Measurements from ENCODE around the gene ART4.

The ART4 gene

DNA sequence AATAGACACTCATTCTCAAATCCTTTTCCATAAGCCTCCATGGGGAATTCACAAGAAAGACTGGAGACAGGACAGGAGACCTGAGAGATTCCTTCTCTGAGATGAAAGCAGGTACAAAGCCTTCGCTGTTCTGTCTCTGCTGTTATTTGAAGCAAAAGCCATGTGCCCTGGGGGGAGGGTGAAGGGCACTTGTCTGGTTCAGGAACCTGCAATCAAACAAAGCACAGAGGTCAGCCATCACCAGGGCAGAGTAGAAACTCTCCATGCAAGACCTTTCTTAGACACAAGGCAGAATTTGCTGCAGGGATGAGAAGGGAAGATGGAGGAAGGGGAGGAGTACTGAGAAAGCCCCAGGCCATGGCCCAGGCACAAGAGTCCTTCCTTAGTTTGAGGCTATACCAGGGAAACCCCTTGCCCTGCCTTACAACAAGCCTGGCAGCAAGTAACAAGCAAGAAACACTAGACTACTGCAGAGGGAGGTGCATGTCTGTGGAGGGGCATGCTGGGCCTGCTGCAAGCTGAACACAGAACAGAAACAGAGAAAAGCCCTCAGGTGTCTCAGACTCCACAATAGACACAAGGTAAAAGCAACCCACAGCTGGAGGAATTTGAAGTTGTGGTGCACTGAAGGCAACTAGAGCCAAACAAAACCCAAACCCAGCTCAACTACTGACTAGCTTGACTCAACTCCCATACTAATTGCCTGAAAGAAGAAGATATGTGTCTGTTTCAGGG, 7.8 kb upstream of the ART4 start:
- no peak for DNase-seq

- no peak for DNase-seq
Observed at GRCh38 chr12:14849661-14850060, 6.3 kb upstream of the ART4 start.

DNA sequence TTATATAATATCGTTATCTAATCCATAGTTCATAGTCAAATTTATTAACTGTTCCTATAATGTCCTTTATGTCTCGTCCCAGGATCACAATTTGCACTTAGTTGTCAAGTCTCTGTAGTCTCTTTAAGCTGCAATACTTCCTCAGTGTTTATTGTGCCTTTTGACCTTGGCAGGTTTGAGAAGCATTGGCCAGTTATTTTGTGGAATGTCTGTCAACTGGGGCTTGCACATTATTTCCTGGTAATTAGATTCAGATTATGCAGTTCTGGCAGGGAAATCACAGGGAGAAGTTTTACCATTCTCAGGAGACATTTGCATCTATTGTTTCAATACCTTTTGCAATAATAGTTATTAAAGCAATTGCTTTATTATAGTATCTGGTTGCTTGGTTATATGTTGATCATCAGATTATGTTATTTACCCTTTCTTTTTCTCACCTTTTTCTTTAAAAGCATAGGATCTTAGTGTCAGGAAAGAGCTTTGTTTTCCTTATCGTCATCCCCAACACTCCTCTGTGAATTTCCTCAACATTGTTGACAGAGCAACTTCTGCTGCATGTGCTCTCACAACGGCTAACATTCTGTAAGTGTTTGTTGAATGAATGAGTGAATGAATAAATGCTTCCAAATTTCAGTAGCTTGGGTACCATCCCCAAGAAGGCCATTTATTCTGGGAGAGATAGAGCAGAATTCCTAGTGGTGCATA, 3.7 kb upstream of the ART4 start:
- DNase-seq: no peak

DNA sequence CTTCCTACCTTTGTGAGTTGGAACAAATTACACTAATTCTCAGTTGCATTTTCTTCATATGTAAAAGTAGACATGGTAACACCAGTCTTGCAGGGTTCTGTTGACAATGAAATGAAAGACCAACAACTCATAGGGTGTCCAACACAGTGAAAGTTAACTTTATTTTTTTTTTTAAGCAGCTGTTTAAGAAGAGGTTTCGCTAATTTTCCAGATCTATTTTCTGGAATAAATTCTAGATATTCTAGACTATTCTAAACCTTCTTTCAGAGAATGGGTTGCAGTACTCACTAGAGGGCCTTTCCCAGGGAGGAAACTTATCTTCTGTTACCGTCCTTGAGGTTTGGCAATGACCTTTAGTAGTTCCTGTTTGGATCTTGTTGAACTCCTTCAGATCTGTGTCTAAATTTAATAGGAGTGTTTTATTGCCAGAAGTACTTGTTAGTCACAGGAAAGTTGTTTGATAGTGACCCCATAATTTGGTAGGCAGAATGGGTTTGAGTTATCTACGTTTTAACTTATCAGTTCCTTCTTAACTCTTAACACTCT, 2.8 kb upstream of the ART4 start:
- DNase-seq: peak; percentile 59 to 62

DNA sequence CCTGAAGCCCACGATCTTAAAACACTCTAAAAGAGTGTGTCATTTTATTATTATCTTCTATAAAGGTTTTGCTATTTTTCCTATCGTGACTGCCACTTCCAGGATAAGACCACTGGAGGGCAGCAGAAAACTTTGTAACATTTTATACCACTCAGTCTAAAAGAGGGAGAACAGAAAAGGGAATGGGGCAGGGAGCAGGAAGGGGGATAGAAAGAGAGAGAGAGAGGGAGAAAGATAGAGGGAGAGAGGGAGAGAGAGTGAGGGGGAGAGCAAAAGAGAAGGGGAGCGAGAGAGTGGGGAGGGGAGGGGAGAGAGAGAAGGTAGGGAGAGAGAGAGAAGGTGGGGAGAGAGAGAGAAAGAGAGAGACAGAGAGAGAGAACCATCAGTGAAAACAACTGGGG, 2.0 kb upstream of the ART4 start:
- DNase-seq: peak; percentile 25 to 63

- no peak for DNase-seq
Observed at GRCh38 chr12:14844401-14844800, 1.1 kb upstream of the ART4 start.

DNA sequence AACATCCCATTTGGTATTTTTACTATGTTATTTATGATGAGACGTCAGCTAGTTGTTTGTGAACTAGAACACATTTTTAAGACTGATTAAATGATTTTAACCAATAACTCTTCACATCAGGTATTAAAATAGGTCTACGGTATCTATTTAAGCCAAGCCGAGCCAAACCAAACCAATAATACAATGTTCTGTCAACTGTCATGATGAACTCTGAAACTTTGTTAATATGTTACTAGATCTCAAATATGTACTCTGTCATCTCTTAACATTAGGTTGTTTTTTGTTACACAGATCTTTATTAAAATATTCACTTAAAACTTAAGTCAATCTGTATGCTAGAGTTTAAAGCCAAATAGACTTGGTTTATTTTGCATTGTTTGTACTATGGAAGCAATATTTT, 1.0 kb downstream of the ART4 start:
- DNase-seq: no peak

DNA sequence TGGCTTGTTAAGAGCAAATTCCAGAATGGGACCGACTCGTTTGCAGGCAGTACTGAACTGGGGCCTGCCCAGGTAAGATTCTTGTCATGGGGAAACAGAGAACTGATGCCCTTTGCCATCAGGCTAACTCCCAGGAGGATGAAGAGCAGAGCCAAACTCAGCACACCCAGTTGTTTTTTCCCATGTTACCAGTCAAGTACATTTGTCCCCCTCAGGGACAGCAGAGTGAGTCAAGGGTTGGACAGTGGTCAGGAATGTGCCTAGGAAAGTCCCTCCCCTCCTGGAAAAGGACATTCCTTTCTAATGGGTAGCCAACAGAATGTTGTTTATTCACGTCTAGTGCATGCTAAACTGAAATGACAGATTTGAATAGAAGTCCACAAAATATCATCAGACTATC, 1.6 kb downstream of the ART4 start:
- no peak for DNase-seq

- no peak for DNase-seq
Observed at GRCh38 chr12:14840616-14841015, 2.7 kb downstream of the ART4 start.

GRCh38 chr12:14839262-14839661, 4.1 kb downstream of the ART4 start:
- DNase-seq: no peak

GRCh38 chr12:14836336-14837210, 6.8 kb downstream of the ART4 start:
- DNase-seq: no peak

DNA sequence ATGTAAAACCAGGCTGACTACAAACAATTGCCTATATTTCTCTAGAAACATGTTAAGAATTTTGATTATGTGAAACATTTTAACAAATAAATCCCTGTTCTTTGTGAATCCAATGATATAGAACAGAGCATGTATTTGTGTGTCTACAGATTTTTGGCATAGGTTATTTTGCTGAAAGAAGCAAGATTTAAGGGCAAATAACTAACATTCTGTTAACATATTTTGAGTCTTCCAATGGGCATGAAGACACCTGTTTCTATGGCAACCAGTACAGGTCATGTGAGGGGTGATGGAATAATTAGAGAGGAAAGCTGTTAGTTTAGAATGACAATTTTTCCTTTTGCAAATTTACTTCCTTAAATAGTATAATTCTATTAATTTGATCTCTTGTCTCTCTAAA, 8.8 kb downstream of the ART4 start:
- DNase-seq: no peak

- DNase-seq: no peak
Observed at GRCh38 chr12:14833952-14834351, 9.4 kb downstream of the ART4 start.

DNA sequence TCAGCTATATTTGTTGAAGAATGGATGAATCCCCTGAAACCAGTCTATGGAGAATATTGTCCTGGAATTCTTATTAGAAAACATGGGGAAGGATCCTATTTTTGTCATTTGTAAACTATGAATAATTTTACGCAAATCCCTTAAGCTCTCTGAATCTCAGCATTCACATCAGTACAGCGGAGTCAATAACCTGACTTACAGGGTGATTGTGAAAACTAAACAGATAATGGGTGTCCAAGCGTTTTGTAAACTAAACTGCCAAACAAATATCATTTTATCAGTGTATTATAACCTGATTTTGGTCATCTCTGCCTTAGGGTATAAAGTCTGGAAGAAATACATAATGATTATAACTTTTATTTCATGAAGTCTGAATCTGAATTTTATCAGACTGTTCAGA, 10.0 kb downstream of the ART4 start:
- DNase-seq: no peak

DNA sequence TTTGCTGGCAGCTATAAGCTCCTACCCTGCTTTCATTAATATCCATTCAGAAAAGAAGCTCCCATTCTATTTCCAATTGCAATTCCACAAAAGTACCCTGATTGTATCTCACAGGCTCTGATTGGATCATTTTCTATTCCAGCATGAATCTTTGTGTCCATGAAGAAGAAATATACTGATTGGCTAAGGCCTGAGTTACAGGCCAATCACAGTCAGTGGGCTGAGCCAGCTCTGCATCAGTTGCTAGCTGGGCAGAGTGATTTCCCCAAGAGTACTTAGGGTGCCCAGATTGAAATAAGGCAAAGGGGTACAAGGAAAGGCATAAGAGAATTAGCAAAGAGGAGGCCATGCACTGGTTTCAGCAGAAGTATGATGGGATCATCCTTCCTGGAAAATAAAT, 14.4 kb downstream of the ART4 start:
- no peak for DNase-seq

DNA sequence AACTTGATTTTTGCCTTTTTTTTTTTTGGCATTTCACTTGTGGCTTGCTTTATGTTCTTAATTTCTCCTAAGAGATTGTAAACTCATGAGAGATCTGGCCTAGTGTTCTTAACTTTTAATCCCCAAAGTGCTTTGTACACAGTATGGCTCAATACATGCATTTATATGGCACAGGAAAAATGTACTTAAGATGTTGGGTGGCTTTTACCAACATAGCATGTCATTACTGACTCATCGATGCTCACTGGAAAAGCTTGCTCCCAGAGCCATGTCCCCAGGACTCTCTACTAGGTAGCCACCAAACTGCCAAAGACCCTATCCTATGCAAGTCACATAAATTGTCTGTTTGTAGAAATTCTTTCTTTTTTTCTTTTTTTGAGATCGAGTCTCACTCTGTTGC, 16.3 kb downstream of the ART4 start:
- no peak for DNase-seq

GRCh38 chr12:14826491-14826890, 16.8 kb downstream of the ART4 start:
- DNase-seq: no peak

GRCh38 chr12:14825256-14825655, 18.1 kb downstream of the ART4 start:
- no peak for DNase-seq

DNA sequence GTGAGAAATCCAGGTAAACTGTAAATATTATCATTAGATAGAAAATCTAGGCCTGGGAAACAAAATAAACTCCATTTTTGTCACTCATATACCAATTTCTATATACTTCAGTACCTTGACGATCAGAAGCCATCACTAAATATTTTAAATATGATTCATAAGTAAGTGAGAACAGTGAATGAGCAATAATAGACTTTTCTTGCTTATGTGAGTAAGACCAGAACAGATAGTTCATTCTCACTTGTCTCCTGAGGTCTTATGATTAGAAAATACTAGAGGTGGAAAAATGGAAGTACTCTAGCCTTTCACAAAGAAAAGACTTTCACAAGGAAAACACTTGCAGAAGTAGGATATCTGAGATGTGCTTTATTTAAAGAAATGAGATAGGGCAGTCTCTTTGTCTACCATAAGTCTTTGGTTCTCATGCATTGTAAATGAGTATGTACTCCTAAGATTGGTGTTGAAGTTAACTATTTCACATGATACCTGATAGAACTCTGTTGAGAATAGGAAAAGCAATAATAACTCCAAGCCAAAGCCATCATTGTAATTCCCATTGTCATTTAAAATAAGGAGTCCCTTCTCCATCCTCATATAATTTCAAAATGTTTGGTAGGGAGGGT, 19.2 kb downstream of the ART4 start:
- DNase-seq: no peak

GRCh38 chr12:14814014-14814413, 29.3 kb downstream of the ART4 start, which contains the start of gene SMCO3:
TSS of gene SMCO3 (minus strand) at chr12:14814182. CDS start at chr12:14806680, 7,502 bp downstream.
- no peak for DNase-seq

DNA sequence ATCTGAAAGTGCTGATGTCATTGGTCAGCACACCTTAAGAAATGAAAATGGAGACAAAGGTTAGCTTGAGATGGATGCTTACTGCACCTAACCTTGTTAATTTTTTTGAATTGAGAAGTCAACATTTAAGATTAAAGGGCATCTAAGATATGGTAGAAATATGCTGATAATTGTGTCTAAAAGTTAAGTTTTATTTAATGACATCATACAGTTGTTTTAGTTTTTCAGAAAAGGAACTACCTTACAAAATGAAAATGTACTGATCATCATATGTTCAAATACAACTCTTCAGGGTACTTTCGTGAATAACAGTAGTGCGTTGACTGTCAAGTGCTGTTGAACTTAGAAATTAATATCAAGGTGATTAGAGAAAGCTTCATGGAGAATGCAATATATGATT, 31.8 kb downstream of the ART4 start:
- DNase-seq: no peak

GRCh38 chr12:14810953-14811483, 32.3 kb downstream of the ART4 start:
- no peak for DNase-seq
